ENCODE results near the gene C1orf174. TPM values are rescaled to one million over a fixed set of nuclear protein-coding genes. Genes with fewer than 3 reads are reported as not detected.
A peak's percentile ranks its signal among the peaks of the same experiment; 100 is the strongest.

Gene C1orf174
- total RNA-seq, 1 experiment from 2014 or later = 21.1 TPM

DNA sequence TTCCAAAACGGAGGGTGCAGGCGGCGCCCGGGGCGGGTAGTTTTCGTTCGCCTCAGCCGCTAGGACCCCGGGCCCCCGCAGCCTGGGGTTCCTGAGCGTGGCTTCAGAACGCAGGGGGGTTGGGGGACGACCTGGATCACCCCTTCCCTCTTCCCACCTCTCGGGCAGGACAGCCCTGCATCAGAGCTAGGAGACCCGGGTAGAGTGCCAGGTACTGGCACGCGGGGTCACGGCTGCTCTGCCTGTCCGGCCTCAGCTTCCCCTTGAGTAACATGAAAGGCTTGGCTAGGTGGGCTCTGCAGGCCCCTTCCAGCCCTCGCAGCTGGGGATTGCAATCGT, 42.3 kb downstream of the C1orf174 start:
- Histone ChIP-seq H2BK12ac (ENCODE audit: insufficient read length, low read depth, low read length) (no peak overlapping the region), H2BK20ac (ENCODE audit: low read depth, low read length, poor library complexity, severe bottlenecking) (no peak overlapping the region), H2AK5ac (ENCODE audit: insufficient read length, low read length) (no peak overlapping the region), H3K56ac (ENCODE audit: insufficient read length, low read depth, low read length) (no peak overlapping the region), H3K4me1 (ENCODE audit: insufficient read depth, low read length) (no peaks in the 10 kb centered on the region), H2BK5ac (ENCODE audit: insufficient read length, low read length) (no peak overlapping the region), H2BK120ac (ENCODE audit: low read depth, low read length, poor library complexity, severe bottlenecking) (no peak overlapping the region), H3K79me1 (ENCODE audit: insufficient read depth, low read depth, low read length, poor library complexity, severe bottlenecking) (no peaks in the 10 kb centered on the region), H3K18ac (ENCODE audit: insufficient read length, low read depth, low read length) (no peak overlapping the region), H4K91ac (ENCODE audit: insufficient read length, low read depth, low read length) (no peak overlapping the region), H4K20me1 (ENCODE audit: control insufficient read depth, insufficient read depth, insufficient read length) (no peaks in the 10 kb centered on the region), H3K4ac (ENCODE audit: low read depth, low read length) (no peak overlapping the region), H3K14ac (ENCODE audit: insufficient read depth, low read length) (no peak overlapping the region), H3K4me2 (ENCODE audit: insufficient read depth, insufficient read length, low read length) (peak overlapping the region; percentile 50), H3K9ac (ENCODE audit: extremely low read depth, insufficient read length, low read length) (no peak overlapping the region), H3K23me2 (ENCODE audit: insufficient read length, low read depth, low read length, poor library complexity, severe bottlenecking) (peaks cover 8% of the 10 kb centered on the region), H4K5ac (ENCODE audit: insufficient read length, low read depth, low read length) (no peak overlapping the region), H3K79me2 (ENCODE audit: insufficient read depth, low read length) (0 out of 2 replicates have a peak, but pooled peaks cover 2% of the 10 kb centered on the region), H2BK15ac (ENCODE audit: low read depth, low read length) (no peak overlapping the region), H3K9me3 (ENCODE audit: control insufficient read depth, low read depth, low read length) (no peaks in the 10 kb centered on the region), H3K23ac (ENCODE audit: insufficient read length, low read depth, low read length) (no peak overlapping the region), H3T11ph (ENCODE audit: low read length) (no peak overlapping the region), H4K8ac (replicated peaks; ENCODE audit: insufficient read length, low read depth, low read length) (no peak overlapping the region), H2AFZ (ENCODE audit: low read length) (no peak overlapping the region), H3K27ac (ENCODE audit: insufficient read length, low read depth, low read length) (no peak overlapping the region), H3K27me3 (ENCODE audit: insufficient read depth, low read length) (no peaks in the 10 kb centered on the region)
- no peak for DNase-seq
- H3K27ac Mint-ChIP-seq = no peak overlapping the region
- peaks cover 2% of the 10 kb centered on the region; the same call in 1 of the 2 replicates for H3K27me3 Mint-ChIP-seq (ENCODE audit: low read depth)
- no CpG with 5 or more reads among the region's 21 CpGs for WGBS (ENCODE audit: extremely low coverage, insufficient read length, low lambda C conversion rate)
- no peaks in the 10 kb centered on the region for H3K9me3 Mint-ChIP-seq
- TF ChIP-seq, protein P1, sequence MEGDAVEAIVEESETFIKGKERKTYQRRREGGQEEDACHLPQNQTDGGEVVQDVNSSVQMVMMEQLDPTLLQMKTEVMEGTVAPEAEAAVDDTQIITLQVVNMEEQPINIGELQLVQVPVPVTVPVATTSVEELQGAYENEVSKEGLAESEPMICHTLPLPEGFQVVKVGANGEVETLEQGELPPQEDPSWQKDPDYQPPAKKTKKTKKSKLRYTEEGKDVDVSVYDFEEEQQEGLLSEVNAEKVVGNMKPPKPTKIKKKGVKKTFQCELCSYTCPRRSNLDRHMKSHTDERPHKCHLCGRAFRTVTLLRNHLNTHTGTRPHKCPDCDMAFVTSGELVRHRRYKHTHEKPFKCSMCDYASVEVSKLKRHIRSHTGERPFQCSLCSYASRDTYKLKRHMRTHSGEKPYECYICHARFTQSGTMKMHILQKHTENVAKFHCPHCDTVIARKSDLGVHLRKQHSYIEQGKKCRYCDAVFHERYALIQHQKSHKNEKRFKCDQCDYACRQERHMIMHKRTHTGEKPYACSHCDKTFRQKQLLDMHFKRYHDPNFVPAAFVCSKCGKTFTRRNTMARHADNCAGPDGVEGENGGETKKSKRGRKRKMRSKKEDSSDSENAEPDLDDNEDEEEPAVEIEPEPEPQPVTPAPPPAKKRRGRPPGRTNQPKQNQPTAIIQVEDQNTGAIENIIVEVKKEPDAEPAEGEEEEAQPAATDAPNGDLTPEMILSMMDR (conservative IDR thresholded peaks at IDR 0.05) = no peak
- no peaks in the 10 kb centered on the region; a peak in 1 of 7 replicates for H3K36me3 Mint-ChIP-seq (ENCODE audit: insufficient read depth in 1 of 3, low read depth in 3 of 3)
- peak overlapping the region; percentile 91 to 95 for H3K4me3 Mint-ChIP-seq
- H3K4me1 Mint-ChIP-seq = peaks cover 20 to 25% of the 10 kb centered on the region in 2 experiments
